Midbrain (tissue), 1 donor: Measurements from ENCODE around the gene IRX3.
A peak's percentile ranks its signal among the peaks of the same experiment; 100 is the strongest.

Experiments
- DNase-seq: peaks from one replicate; lab custom pipeline; 2025; lab: John Stamatoyannopoulos, UW

IRX3 gene

DNA sequence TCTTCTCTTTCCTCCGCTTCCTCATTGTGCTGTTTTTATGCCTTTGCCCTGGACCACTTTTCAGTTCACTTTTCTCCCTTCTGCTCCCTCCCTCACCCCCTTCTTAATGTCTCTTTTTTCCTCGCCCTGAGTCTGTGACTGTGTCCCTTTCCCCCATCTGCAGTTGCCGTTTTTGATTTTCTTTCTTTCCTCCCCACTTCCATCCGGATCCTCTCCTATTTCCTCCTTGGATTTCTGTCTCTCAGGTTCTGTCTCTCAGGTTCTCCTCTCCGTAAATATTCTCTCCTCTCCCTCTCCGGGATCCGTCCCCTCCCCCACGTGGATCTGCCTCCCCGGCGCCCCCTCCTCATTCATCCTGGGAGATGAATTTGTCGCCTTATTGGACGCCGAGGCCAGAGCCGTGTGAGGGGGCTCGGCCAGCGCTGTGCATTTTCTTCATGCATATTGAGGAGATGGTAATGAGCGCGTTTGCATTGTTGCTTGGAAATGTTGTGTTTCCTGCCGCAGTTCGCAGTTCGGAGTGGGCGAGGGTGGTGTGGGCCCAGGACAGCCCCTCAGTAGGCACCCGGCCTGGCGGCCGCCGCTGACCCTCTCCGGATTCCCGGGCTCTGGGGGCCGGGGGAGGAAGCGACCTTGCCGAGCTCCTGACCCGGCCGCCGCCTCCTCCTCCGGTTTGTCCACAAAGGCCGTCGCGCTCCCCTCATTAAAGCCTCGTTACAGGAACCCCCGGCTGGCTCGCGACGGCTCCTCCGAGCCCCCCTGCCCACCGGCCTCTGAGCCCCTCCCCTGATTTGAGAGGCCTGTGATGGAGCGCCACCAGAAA lies 4.5 kb upstream of the IRX3 start:
- DNase-seq: no peak

DNA sequence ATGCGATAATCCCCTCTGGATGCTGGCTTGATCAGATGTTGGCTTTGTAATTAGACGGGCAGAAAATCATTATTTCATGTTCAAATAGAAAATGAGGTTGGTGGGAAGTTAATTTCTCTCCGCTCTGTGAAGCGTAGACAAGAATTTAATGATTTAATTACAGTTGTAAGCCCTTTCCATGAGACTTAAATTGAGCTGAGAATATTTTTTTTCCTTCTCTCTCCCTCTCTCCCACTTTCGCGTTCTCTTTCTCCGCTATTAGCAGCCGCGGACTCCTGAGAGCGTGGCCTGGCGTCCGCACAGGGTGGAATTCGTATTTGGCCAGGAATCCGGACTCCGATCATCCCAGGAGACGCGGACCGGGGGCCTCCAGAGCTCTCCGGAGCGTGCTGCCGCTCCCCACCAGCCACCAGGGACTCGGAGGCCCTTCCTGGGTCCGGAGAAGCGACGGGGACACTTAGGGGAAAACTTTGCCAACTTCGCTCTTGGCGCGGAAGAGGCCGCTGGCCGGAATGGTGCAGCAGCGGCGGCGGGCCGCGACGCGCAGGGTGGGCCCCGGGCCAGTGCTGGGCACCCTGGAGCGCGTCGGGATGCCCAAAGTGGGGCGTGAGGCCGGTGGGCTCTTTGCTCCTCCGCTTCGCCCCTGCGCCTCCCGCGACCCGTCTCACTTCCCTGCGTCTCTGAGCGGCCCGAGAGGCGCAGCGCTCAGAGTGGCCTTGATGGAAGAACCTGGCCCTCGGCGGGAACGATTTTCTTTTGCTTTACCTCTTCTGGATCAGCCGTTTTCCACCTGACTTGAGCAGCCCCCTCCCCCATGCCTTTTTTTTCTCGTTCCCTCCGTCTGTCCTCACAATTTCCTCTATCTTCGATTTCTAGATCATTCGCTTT lies 3.6 kb upstream of the IRX3 start:
- peak; percentile 18 for DNase-seq

DNA sequence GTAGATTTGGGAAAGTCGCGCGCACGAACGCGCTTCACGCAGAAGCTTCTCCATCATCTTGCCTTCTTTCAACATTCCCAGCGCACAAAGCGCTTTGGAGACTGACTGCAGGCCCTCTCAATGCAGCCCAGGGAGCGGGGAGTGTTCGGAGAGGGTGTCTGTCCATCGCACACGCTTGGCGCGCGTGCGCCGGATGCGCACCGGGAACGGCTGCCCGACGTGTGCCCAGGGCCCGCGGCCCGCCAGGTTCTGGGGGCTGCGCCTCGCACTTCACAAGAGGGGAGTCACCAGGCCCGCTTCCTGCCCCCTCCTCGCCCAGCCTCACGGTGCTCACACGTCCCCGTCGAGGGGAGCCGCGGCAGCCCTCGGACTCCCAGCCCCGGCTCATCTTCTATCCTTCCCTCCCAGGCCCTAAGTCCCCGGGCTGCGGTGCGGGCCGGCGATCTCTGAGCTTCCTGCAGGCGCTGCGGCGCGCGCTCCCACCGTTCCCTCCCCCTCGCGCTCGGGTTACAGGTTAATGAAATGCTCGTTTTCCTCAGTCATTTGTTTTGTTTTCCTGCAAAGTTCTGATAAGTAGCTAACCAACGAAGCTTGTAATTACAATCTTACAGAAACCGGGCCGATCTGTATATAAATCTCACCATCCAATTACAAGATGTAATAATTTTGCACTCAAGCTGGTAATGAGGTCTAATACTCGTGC lies 2.8 kb upstream of the IRX3 start:
- DNase-seq: no peak

DNA sequence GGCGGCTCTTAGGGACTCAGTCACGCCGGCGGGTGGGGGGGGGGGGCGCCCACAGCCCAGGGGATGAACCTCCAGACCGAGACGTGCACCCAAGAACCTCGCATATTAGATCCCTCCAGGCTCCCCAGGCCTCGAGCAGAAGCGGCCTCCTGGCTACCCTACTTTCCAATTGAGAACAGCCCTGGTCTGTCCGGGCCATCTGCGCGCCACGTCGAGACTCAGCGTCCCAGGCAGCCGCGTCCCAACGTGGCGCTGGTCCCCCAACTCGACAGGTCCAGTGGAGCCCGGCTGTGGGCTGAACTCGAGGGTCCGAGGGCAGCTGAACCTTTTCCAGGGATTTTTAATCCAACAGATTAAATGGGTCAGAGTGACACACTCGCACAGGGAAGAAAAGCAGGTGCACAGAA lies 2.3 kb upstream of the IRX3 start:
- DNase-seq: no peak

DNA sequence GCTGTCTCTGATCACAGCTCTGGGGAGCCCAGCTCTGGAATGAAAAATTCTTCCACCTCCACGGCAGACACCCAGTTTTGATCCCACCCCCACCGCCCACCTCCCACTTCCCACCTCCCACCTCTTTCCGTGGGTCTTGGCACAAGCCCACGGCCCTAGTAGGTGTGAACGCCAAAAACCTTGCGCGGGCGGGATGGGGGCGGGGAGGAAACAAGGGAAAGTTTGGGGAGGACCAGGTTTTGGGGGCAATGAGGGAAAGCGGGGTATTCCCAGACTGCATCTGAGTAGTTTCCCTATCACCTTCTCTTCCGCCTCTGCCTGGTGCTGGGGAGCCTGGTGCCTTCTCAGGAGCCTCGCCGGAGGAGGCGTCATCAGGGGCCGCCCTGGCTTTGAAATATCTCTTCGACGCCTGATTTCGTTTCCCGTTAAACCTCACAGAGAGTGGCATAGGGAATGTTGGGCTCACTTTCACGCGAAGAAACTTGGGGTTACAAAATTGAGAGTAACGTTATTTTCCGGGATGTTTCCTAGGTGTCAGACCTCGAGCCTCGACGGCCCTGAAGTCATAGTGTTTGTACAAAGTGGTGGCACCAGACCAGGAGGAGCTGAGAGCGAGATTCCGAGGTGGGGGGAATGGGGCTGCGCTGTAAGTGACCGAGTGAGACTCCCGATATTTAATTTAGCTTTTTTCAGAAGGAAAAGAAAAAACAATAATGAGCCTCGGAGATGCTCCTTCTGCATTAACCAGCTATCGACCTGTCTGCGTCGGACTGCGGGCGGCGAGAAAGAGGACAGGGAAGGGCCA lies 1.6 kb upstream of the IRX3 start:
- DNase-seq: no peak

DNA sequence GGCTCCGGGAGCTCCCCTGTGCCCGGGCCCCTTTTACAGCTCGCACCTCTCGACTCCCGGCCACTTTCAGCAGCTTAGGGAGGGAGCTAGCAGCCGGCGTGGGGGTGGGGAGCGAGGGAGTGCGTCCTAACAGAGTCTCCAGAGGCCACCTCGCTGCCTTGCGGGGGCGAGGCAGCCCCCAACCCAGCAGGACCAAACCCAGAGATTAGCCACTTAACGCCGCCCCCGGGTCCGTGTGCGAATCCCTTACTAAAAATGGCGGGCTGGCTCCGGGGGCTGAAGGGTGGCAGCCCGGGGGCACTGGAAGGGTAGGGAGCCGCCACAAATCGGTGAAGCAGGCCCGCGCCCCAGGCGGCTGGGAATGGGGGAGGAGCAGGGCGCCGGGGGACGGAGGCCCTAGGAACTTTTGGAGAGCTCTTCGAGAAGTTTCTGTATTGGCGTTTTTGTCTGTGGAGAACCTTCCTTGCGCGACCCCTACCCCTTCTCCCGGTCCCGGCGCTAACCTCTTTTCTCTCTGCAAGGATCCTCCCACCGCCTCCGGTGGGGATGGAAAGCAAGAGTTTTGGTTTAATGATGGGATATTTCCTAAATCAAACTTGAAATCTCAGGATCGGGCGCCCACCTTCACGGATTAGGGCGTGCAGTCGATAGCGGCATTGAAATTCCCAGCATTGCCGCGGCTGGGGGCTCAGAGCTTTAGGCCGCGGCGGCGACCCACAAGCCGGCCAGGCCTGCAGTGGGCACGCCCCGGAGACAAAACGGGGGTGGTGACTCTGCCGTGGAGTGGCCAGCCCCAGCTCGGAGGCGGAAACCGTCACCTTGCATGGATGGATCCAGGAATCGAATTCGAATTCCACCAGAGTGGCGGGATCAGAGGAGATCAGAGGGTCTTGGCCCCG lies 793 bp upstream of the IRX3 start:
- DNase-seq: no peak

DNA sequence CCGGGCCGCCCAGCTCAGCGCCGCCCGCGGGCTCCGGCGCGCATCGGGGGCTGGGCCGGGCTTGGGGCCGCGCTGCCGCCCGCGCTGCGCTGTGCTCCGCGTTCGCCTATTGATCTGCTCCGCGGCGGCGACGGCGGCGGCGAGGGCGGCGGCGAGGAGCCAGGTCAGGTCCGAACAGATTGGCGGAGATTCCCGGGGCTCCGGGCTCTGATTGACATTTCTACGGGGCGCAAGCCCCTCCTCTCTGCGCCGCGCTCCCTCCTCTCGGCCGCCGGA lies 559 bp downstream of the IRX3 start:
- no peak for DNase-seq

DNA sequence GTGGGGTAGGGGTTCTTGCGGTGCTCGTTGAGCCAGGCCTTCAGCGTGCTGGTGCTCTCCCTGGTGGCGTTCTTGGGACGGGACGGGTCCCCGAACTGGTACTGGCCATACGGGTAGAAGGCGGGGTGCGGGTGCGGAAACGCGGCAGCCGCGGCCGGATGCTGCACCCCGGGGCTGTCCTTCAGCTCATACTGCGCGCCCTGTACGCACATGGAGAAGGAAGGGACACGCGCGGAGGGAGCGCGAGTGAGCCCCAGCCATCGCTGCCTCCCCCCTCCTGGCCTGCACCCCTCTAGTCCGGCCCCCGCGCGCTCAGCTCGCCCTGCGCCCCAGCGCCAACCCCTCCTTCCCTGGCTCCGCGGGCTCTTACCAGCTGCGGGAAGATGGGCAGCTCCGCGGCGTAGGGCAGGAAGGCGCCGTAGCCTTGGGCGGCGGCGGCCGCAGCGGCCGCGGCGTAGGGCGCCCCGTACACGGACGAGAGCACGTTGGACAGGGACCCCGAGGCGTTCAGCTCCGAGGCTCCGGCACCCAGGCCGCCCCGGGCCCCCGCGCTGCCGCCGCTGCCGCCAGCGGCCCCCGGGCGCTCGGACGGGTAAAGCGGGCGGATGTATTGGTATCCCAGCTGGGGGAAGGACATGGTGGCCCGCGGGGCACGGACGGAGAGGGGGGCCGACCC lies 1.0 kb downstream of the IRX3 start:
- DNase-seq: no peak

DNA sequence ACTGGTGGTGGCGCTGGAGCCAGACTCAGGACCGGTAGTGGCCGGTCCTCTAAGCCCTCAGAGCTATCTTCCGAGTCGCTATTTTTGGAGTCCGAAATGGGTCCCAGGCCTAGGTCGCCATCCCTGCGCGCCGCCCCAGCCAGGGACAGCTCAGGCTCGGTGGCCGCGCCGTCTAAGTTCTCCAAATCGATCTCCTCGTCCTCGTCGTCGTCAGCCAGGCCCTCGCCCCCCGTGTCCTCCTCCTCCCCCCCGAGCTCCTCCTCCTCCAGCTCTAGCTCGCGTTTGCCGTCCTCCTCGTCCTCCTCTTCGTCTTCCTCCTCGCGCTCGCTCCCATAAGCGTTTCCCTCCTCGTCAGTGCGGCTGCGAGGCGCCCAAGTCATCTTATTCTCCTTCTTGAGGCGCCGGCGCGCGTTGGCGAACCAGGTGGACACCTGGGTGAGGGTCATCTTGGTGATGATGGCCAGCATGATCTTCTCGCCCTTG lies 1.6 kb downstream of the IRX3 start:
- no peak for DNase-seq

DNA sequence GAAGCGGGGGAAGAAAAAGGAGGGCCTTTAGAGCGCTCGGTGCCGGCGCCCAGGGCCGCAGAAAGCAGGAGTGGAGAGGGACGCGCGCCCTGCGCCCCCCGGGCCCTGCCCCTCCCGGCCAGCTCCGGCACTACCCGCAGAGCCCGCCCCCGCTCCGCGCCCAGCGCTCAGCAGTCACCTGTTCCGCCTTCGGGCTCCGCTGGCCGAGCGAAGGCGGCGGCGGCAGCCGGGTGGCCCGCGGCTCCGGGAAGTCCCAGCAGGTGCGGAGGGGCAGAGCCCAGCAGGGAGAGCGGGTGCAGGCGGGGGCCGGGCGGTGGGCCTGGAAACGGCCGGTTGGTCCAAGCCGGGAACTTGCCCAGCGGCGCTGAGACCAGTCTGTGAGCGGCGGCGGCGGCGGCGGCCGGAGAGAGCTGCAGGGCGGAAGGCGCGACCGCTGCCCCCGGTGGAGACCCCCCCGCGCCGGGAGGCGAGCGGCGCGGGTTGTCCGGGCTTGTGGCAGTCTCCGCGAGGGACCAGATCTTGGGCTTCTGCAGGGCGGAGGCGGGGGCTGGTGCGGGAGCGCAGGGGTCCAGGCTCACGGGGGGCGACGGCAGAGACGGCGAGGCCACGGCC lies 2.2 kb downstream of the IRX3 start:
- no peak for DNase-seq

DNA sequence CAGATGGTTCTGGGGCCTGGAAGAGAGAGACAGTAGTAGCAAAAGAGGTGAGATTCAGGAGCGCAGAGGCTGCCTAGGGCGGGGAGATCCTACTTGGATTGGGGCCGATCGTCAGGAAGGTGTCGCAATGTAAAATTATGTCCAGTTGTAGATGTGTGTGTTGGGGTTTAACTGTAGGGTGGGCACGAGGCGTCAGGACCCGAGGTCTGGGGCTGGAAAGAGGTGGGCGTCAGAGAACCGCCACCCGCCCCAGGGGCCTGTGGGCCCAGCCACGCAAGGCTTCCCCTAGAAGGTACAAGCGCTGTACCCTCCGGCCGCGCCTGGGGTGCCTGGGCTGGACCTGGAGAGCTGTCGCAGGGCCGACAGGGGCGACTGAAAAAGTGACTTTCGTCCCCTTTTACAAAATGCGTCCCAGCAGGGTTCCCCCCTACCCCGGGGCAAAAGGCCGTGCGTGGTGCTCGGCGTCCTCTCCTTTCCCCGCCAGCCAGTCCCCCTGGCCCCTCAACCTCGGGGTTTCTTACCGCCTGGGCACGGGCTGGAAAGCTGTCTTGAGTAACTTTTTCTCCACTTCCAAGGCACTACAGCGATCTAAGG lies 2.8 kb downstream of the IRX3 start:
- DNase-seq: no peak

DNA sequence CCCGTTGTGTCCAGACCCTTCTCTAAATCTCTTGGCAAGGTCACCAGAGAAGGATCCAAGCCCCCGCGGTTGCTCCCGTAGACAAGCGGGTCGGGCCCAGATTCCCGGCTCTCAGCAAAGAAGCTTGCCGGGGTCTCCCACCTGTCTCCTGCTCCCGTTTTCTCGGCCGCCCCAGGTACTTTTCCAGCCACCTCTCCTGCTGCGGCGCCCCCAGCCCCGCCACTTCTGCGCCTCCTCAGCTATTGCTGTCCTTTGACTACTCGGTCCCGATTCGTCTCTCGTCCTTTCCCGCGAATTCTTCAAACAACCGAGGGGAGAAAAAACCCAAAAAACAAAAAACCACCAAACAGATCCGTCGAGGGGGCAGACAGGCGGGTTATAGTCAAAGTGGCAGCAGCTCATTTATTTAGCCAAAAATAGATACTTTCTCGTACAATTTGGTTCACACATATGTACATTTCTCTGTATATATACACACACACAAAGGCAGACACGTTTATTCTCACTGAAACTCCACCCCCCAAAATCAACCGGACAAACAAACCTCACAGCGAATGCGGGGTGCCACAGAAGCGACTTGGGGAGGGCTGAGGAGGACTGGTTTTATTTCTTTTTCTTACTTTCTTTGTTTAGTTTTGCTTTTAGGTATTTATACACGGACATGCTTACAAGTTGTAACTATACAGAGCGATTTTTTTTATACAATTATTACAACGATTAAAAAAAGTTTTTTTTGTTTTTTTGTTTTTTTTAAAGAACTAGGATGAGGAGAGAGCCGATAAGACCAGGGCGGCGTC lies 3.5 kb downstream of the IRX3 start:
- no peak for DNase-seq

DNA sequence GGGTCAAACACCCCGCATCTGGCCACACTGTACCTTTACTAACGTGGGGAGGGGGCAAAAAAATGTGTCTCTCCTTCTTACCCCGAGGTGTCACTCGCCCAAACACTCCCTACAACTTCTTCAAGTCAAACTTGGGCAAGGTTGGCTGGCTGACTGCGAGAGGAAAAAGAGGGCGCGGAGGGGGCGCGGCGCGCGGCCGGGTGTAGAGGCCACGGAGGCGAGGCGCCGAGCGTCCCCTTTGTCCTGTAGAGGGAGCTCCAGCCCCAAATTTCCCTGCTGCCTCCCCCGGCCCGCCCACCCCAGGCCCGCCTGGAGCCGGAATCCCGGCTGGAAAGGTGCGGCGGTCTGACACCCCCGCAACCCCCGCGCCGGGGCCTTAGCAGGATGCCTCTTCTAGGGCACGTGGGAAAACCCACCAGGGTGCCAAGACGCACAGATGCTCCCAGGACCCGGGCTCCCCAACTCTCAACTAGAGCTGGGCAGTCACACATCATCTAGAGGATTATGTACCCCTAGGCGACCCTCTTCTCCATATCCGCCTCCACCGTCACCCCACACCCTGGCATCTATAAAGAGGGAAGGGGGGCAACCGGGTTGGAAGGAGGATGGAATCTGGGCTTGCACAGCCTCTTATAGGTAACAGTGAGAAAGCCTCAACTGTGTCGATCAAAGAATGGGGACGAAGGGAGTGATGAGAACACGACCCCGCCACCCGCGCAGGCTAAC lies 4.2 kb downstream of the IRX3 start:
- peak; percentile 12 for DNase-seq

DNA sequence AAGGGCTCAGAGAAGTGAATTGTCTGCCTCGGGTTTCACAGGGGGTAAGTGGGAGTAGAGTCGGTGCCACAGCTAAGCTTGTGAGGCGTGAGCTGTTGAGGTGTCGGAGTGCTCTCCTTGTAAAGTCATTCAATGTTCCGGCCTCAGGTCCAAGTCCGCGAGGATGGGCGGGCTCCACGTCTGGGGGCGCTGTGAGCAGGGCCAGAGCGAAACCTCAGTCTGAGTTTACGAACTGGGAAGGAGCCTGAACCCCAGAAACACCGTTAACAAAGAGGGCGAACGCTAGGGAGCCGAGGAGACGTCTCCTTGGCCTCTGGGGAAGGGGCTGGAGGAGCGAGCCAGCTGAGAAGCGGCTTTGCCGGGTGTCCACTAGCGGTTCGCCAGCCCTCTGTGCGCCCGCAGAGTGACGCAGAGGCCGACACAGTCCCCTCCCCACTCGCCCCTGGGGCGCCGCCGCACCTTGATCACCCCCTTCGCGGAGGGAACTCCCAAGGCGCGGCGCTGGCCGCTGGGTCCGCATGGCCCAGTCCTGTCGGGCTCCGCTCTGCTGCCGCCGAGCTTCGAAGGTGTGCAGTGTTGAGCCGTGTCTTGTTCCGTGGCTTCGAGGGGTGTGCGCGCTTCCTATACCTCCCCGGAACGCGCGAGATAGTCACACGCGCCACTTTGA lies 4.9 kb downstream of the IRX3 start:
- DNase-seq: no peak

DNA sequence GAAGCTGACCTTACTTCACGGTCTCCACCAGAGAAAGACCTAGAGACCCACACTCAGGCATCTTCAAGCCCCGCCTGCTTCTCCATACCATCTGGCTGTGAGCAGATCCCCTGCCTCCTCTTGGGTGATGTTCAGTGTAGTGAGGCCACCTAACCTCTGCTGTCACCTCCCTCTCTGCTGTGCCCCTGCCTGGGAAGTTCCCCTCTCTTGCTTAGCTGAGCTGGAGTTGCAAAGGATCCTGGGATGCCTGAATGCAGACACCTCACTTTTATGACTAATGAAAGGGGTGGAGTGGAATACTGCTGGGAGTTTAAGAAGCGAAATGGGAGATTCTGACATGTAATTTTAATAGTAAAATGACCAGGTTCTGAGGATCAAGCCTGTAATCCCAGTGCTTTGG lies 5.8 kb downstream of the IRX3 start:
- no peak for DNase-seq

DNA sequence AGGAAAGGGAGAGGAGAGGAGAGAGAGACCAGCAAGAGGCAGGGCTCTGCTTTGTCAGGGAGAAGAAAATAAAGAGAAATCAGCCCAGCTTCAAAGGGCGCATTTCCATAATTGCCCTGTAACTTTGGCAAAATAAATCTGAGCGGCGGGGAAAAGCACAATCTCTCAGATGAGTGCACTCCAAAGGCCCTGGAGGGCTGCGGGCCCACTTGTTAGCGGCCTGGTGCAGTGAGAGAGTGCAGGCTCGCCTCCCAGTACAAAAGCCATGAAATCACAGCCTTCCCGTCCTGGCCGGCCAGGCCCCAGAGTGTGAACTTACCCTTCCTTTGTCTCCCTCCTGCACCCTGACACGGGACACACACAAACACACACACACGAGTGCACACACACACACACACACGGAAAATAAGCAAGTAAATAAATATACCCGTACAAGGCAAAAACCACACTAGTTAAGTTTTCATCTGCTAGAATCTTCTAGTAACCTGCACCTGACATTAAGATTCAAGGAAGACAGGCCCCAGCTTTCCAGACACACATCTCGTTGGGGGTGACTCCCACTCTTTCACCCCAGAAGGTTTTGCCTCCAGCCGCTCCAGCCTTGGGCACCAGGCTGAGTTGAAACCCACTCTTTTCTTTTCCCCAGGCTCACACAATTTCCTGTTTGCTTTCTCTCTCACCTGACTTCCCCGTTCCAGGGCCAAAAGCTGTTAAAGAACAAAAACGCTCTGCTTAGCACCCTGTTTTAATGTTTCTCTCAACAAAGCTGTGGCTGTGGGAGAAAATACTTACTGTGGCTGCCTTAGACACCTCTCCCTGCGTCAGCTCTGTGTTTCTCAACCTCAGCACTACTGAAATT lies 8.5 kb downstream of the IRX3 start:
- DNase-seq: peak; percentile 40
